ENCODE measurements around the gene PEX26. TPM values are rescaled to one million over a fixed set of nuclear protein-coding genes. Genes with fewer than 3 reads are reported as not detected.
A peak's percentile ranks its signal among the peaks of the same experiment; 100 is the strongest.

Gene PEX26
- total RNA-seq (40.9 and 44.4 TPM in 2 replicates), polyA plus RNA-seq (25.6 and 28.7 TPM in 2 replicates), polyA minus RNA-seq (37.5 and 45.4 TPM in 2 replicates), Bru-seq, nascent RNA (percentile 75 among the genes with signal in this experiment), BruChase-seq, experiment 1, labeled RNA remaining after a 6-hour chase (percentile 95 among the genes with signal in this experiment), BruChase-seq, experiment 2, labeled RNA remaining after a 2-hour chase (percentile 91 among the genes with signal in this experiment)
- polyA plus RNA-seq (2011; cell fraction: cytosol; rRNA removed) = 21.8 and 23.5 TPM in 2 replicates
- 21.1 and 21.6 TPM in 2 replicates for polyA plus RNA-seq (2011; cell fraction: nucleus; rRNA removed)
- 20.1 and 20.5 TPM in 2 replicates for polyA plus RNA-seq (2012)
- polyA minus RNA-seq (2011; cell fraction: cytosol; rRNA and poly(A)+ RNA removed) = 8.5 TPM
- polyA minus RNA-seq (2011; cell fraction: nucleus; rRNA and poly(A)+ RNA removed) = 13.7 TPM in 2 replicates
- long read RNA-seq, full-length matches to known transcripts = 3 of 8 reads
- long read RNA-seq, partial matches to known transcripts = 0 of 8 reads
- long read RNA-seq, other reads (novel, unspliced or antisense) = 5 of 8 reads

DNA sequence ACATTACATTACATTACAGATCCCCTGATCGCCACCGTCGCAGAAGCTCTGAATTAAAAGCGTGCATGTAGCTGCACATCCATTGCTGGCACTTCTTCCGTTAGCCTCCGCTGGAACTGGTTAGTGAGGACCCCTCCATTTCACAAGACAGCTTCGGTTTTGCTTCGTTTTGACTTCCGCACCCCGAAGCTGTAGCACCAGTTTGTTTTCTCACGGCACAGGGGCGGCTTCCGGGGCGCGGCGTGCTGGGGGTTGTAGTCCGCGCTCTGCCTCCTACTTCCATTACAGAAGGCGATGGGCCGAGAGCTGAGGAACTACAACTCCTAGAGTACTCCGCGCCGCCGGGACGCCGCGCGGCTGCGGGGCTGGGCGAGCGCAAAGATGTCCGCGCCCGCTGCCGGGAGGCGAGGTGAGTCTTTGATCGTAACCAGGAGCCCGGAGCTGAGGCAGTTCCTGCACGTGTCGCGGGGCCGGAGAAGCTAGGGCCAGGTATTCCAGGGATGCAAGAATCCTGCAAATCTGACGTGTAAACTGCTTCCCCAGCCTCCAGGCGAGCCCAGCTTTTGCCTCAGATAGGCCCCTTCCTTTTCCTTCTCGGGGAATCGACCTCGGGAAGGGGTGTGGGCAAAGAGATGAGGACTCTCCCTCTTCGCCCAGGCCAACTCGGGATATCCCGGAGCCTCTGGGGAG, at the start of gene PEX26:
Gene PEX26, plus strand, starts transcription at position 352 of the 690 bp plus-strand sequence. CDS start 387 bp downstream, outside the sequence.
- DNase-seq (ENCODE audit: low read depth, low spot score) = peak; percentile 93
- intact Hi-C loops (cut with micrococcal nuclease) = loop anchor here (2.0 to 10.0 kb wide), 4 partner anchors 53 to 519 kb away; partner anchors contain the start of genes BCL2L13 and MICAL3
- no peaks in the 10 kb centered on the region for H3K9me1 ChIP-seq (replicated peaks; ENCODE audit: control insufficient read depth, extremely low read depth, insufficient read depth, low read length)
- FAIRE-seq = peak; percentile 93
- TF ChIP-seq MAX (IDR thresholded peaks at IDR 0.05; ENCODE audit: insufficient read depth, insufficient read length) = peak; percentile 13
- TF ChIP-seq JUN (IDR thresholded peaks at IDR 0.05; ENCODE audit: borderline replicate concordance, insufficient read depth, insufficient read length, low read depth) = no peak
- TF ChIP-seq POLR2AphosphoS5 (IDR thresholded peaks at IDR 0.05; ENCODE audit: insufficient read depth, low read depth, low read length) = peak; percentile 22
- H3K79me2 ChIP-seq (ENCODE audit: control insufficient read depth, insufficient read depth, low read length) = peaks cover 37% of the 10 kb centered on the region
- no peaks in the 10 kb centered on the region for H4K20me1 ChIP-seq (replicated peaks; ENCODE audit: control insufficient read depth, extremely low read depth, insufficient read depth, low read length)
- CTCF ChIA-PET = interaction anchor here (0.6 to 8.5 kb wide), 18 partner anchors 12 to 519 kb away, joined by 3 to 385 read pairs (median 3); partner anchors contain the start of gene USP18
- dilution Hi-C loops (cut with MboI; ENCODE audit: extremely low pct_ligation_motif_present, low sequenced_read_pairs) = no loop called here
- POLR2A ChIA-PET = interaction anchor here (0.5 kb wide), 1 partner anchor 56 kb away, joined by 3 read pairs; no protein-coding TSS in a partner anchor
- BruUV-seq (replicated peaks) = no TSS peak
- peaks cover 3 to 8% of the 10 kb centered on the region in 2 experiments for H3K36me3 ChIP-seq (ENCODE audit: control insufficient read depth in 2 of 2, extremely low read depth in 1 of 2, insufficient read depth in 2 of 2, low read length in 2 of 2)
- H2AFZ ChIP-seq (ENCODE audit: low read depth, low read length) = peak within 1 kb of the TSS; percentile 95
- H3K9ac ChIP-seq (replicated peaks; ENCODE audit: extremely low read depth, insufficient read depth, low read length) = peak within 1 kb of the TSS; percentile 92
- no peaks in the 10 kb centered on the region for H3K27me3 ChIP-seq (ENCODE audit: control insufficient read depth in 2 of 2, insufficient read depth in 2 of 2, low read length in 2 of 2)
- H3K27ac ChIP-seq (ENCODE audit: insufficient read depth, low read depth, low read length) = peak within 1 kb of the TSS; percentile 56
- peak within 1 kb of the TSS; percentile 83 to 90 (median 86) for H3K4me3 ChIP-seq (replicated peaks in 1 of 3; ENCODE audit: insufficient read depth in 1 of 3, low read depth in 1 of 3, low read length in 3 of 3)
- peaks cover 21% of the 10 kb centered on the region for H3K4me1 ChIP-seq (ENCODE audit: control insufficient read depth, extremely low read depth, insufficient read depth, low read length)
- H3K4me2 ChIP-seq (ENCODE audit: insufficient read depth, low read length) = peak within 1 kb of the TSS; percentile 98
- no peaks in the 10 kb centered on the region for H3K9me3 ChIP-seq (replicated peaks; ENCODE audit: control insufficient read depth, insufficient read depth, low read length)

All from endothelial cell of umbilical vein (primary cell).